ENCODE data around the gene SDF2.

DNA sequence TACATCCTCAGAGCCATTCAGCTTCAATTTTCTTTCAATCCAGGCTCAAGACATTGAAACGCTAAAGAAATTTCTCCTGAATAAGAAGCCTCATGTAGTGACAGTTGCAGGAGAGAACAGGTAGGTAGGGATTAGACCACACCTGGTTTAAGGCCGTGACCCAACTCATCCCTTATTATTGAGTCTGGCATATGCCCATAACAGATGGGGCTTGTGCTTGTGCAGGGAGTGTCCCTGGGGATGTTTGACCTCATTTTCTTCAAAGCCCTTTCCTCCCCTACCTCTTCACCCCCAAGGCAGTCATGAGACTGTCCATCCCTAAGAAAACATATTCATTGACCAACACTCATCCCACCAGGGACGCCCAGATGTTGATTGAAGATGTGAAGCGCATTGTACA, 24.6 kb upstream of the SDF2 start:
- TF ChIP-seq, protein P1, sequence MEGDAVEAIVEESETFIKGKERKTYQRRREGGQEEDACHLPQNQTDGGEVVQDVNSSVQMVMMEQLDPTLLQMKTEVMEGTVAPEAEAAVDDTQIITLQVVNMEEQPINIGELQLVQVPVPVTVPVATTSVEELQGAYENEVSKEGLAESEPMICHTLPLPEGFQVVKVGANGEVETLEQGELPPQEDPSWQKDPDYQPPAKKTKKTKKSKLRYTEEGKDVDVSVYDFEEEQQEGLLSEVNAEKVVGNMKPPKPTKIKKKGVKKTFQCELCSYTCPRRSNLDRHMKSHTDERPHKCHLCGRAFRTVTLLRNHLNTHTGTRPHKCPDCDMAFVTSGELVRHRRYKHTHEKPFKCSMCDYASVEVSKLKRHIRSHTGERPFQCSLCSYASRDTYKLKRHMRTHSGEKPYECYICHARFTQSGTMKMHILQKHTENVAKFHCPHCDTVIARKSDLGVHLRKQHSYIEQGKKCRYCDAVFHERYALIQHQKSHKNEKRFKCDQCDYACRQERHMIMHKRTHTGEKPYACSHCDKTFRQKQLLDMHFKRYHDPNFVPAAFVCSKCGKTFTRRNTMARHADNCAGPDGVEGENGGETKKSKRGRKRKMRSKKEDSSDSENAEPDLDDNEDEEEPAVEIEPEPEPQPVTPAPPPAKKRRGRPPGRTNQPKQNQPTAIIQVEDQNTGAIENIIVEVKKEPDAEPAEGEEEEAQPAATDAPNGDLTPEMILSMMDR (IDR thresholded peaks at IDR 0.05), result no peak
- TF ChIP-seq POLR2A (IDR thresholded peaks at IDR 0.05), result no peak
